Body of pancreas (tissue), 4 donors: ENCODE results near the gene RBM23.

Source experiments
- CTCF ChIP-seq, 7 experiments: fragments of 450-650 bp in 4 of 7; fragments of 200-600 bp in 3 of 7; sonication (generic) in 3 of 7; IDR thresholded peaks; one replicate each; pipeline ENCODE4 v1.5.1; 2016 to 2019; ENCODE audit warnings: antibody characterized with exemption in 7 of 7
- POLR2A ChIP-seq, 3 donors: fragments of 450-650 bp; IDR thresholded peaks; one replicate each; pipeline ENCODE4 v1.6.1; 2016; ENCODE audit warnings: antibody characterized with exemption in 3 of 3, mild to moderate bottlenecking in 2 of 3

- no peak for TF ChIP-seq POLR2A (IDR thresholded peaks at IDR 0.05)
- no peak for TF ChIP-seq CTCF (IDR thresholded peaks at IDR 0.05)
These were observed 31.0 kb downstream of the RBM23 start for GRCh38 chr14:22887990-22888378.
